IPS DF 6.9 (cell line): ENCODE results near the gene SLC5A3.

ENCODE experiments used
- DNase-seq: peaks from one replicate; pipeline ENCODE4 v3.0.0-alpha.2; 2013; ENCODE audit warnings: low read depth, low spot score
- H3K27ac ChIP-seq: one replicate; pipeline ENCODE4 v1.5.1; 2013; ENCODE audit warnings: low read length, control low read depth
- H3K27me3 ChIP-seq: 2 replicates; pipeline ENCODE4 v1.6.1; 2013; ENCODE audit warnings: mild to moderate bottlenecking, low read length; ENCODE audit not compliant: control insufficient read depth, insufficient read depth
- H3K36me3 ChIP-seq: 2 replicates; pipeline ENCODE4 v1.6.1; 2013; ENCODE audit warnings: low read length; ENCODE audit not compliant: control insufficient read depth, insufficient read depth
- H3K4me1 ChIP-seq: 2 replicates; pipeline ENCODE4 v1.6.1; 2013; ENCODE audit warnings: low read length; ENCODE audit not compliant: control insufficient read depth, insufficient read depth
- H3K4me3 ChIP-seq: 2 replicates; pipeline ENCODE4 v1.5.1; 2013; ENCODE audit warnings: mild to moderate bottlenecking, low read length
- H3K9me3 ChIP-seq: 2 replicates; pipeline ENCODE4 v1.6.1; 2013; ENCODE audit warnings: low read length, inconsistent platforms; ENCODE audit not compliant: control insufficient read depth, insufficient read depth
- WGBS: extraction: QIAGEN DNeasy Blood & Tissue Kit; methylation state at CpG from one replicate; pipeline ENCODE4 v1.1.7; 2013; ENCODE audit warnings: mixed read lengths, missing lambda C conversion rate; ENCODE audit not compliant: insufficient read length, insufficient coverage; 5-methylcytosine and 5-hydroxymethylcytosine counted together

Gene SLC5A3

GRCh38 chr21:34116569-34116968, 43.2 kb downstream of the SLC5A3 start:
- WGBS, result no CpG with 5 or more reads among the region's 3 CpGs

GRCh38 chr21:34120867-34121266, 47.5 kb downstream of the SLC5A3 start:
- H3K27me3 ChIP-seq, result no peaks in the 10 kb centered on the region
- H3K27ac ChIP-seq, result no peak overlapping the region
- no peaks in the 10 kb centered on the region for H3K36me3 ChIP-seq
- no peaks in the 10 kb centered on the region for H3K9me3 ChIP-seq
- DNase-seq, result no peak
- H3K4me1 ChIP-seq, result no peaks in the 10 kb centered on the region
- no CpG with 5 or more reads among the region's 2 CpGs for WGBS
- H3K4me3 ChIP-seq, result no peak overlapping the region

More at GRCh38 chr21:34116569-34116968, 43.2 kb downstream of the SLC5A3 start:
- H3K4me1 ChIP-seq, result peaks cover 1% of the 10 kb centered on the region; the same call in 1 of the 2 replicates
- no peaks in the 10 kb centered on the region for H3K27me3 ChIP-seq
- no peak overlapping the region for H3K27ac ChIP-seq
- no peak for DNase-seq
- no peaks in the 10 kb centered on the region for H3K9me3 ChIP-seq
- no peak overlapping the region for H3K4me3 ChIP-seq
- H3K36me3 ChIP-seq, result no peaks in the 10 kb centered on the region

GRCh38 chr21:34122047-34122446, 48.7 kb downstream of the SLC5A3 start:
- Histone ChIP-seq H3K27ac (no peak overlapping the region), H3K4me3 (no peak overlapping the region), H3K9me3 (no peaks in the 10 kb centered on the region), H3K27me3 (no peaks in the 10 kb centered on the region), H3K4me1 (no peaks in the 10 kb centered on the region), H3K36me3 (peaks cover 4% of the 10 kb centered on the region; the same call in 1 of the 2 replicates)
- no peak for DNase-seq
- WGBS, result no CpG with 5 or more reads among the region's 2 CpGs
